Retinal pigment epithelial cell (primary cell): ENCODE results near the gene NPW.

Source experiments
- DNase-seq: peaks from one replicate; pipeline ENCODE4 v3.0.0-alpha.2; 2010; ENCODE audit warnings: low read depth
- H3K4me3 ChIP-seq: 2 replicates; pipeline ENCODE4 v1.5.1; 2011; ENCODE audit warnings: mild to moderate bottlenecking, low read length, control low read depth, moderate library complexity
- CTCF ChIP-seq: conservative IDR thresholded peaks from 2 replicates; pipeline ENCODE4 v1.5.1; 2011; ENCODE audit warnings: low read depth, low read length, control low read depth, inconsistent platforms

NPW gene

GRCh38 chr16:2045965-2046892 lies 26.6 kb downstream of the NPW start:
- TF ChIP-seq CTCF, result no peak
- no peak overlapping the region for H3K4me3 ChIP-seq
- no peak for DNase-seq

GRCh38 chr16:2046893-2047329 lies 27.3 kb downstream of the NPW start:
- no peak for DNase-seq
- no peak for TF ChIP-seq CTCF
- H3K4me3 ChIP-seq, result peak overlapping the region; percentile 80

- peak; percentile 81 for DNase-seq
- peak; percentile 38 for TF ChIP-seq CTCF
- H3K4me3 ChIP-seq, result peak within 1 kb of the TSS; percentile 80
These were observed 27.9 kb downstream of the NPW start, which contains the start of the genes NTHL1 and TSC2 for GRCh38 chr16:2047330-2048115. Gene NTHL1, minus strand, starts transcription at chr16:2047834. Its CDS starts 11 bp downstream, at chr16:2047823. Gene TSC2, plus strand, starts transcription at chr16:2047985. Its CDS starts 631 bp downstream, at chr16:2048616.

- no peak for DNase-seq
- peak overlapping the region; percentile 80 for H3K4me3 ChIP-seq
- no peak for TF ChIP-seq CTCF
These were observed 28.5 kb downstream of the NPW start for GRCh38 chr16:2048116-2048543.

- H3K4me3 ChIP-seq, result no peak overlapping the region
- no peak for DNase-seq
These were observed 33.6 kb downstream of the NPW start for GRCh38 chr16:2053211-2053610.

GRCh38 chr16:2053897-2054296 lies 34.3 kb downstream of the NPW start:
- DNase-seq, result no peak
- TF ChIP-seq CTCF, result no peak
- H3K4me3 ChIP-seq, result no peak overlapping the region

More at GRCh38 chr16:2053211-2053610, 33.6 kb downstream of the NPW start:
- no peak for TF ChIP-seq CTCF
